ENCODE measurements around the gene PPP1R3E. TPM values are rescaled to one million over a fixed set of nuclear protein-coding genes. Genes with fewer than 3 reads are reported as not detected.

The PPP1R3E gene
- polyA plus RNA-seq, 4 donors: 17.4 to 31.5 (median 25.0) TPM

- DNase-seq (ENCODE audit: low read depth in 4 of 4, low spot score in 3 of 4): no peak
These were observed 50.0 kb downstream of the PPP1R3E start for GRCh38 chr14:23252420-23253333.

- no peak for DNase-seq (ENCODE audit: low read depth in 4 of 4, low spot score in 3 of 4)
These were observed 50.7 kb downstream of the PPP1R3E start for GRCh38 chr14:23252006-23252405.

- DNase-seq (ENCODE audit: low read depth in 4 of 4, low spot score in 3 of 4): no peak
These were observed 52.8 kb downstream of the PPP1R3E start for GRCh38 chr14:23249824-23250223.

GRCh38 chr14:23248601-23249000 lies 54.1 kb downstream of the PPP1R3E start:
- DNase-seq (ENCODE audit: low read depth in 4 of 4, low spot score in 3 of 4): no peak

Other genes starting within 250 kb of the PPP1R3E start
- 10 to 100 TPM; 17.9 to 44.0 (median 29.7) TPM for gene CDH24, start 245.3 kb downstream of the PPP1R3E start, polyA plus RNA-seq (ENCODE audit: insufficient read length in 4 of 4)
- gene ACIN1, start 207.7 kb downstream of the PPP1R3E start, polyA plus RNA-seq (ENCODE audit: insufficient read length in 4 of 4): 100 to 1,000 TPM; 214 to 342 (median 239) TPM
- 10 to 100 TPM; 67.2 to 84.4 (median 75.6) TPM for gene C14orf119, start 207.4 kb downstream of the PPP1R3E start, polyA plus RNA-seq (ENCODE audit: insufficient read length in 4 of 4)
- under 1 TPM in 2 of 4 donors, not detected in 2; 0.05 to 0.11 TPM for gene CIROP, start 197.9 kb downstream of the PPP1R3E start, polyA plus RNA-seq (ENCODE audit: insufficient read length in 4 of 4)
- under 1 TPM in 3 of 4 donors, not detected in 1; 0.16 to 0.50 (median 0.23) TPM for gene CEBPE, start 183.6 kb downstream of the PPP1R3E start, polyA plus RNA-seq (ENCODE audit: insufficient read length in 4 of 4)
- gene SLC7A8, start 119.2 kb downstream of the PPP1R3E start, polyA plus RNA-seq (ENCODE audit: insufficient read length in 4 of 4): 100 to 1,000 TPM in 1 of 4 donors, 10 to 100 TPM in 3; 16.8 to 100 (median 89.4) TPM
- gene RNF212B, start 64.9 kb downstream of the PPP1R3E start, polyA plus RNA-seq (ENCODE audit: insufficient read length in 4 of 4): 1 to 10 TPM in 3 of 4 donors, under 1 TPM in 1; 0.22 to 1.8 (median 1.5) TPM
- 10 to 100 TPM; 11.2 to 28.1 (median 24.8) TPM for gene HOMEZ, start 16.7 kb downstream of the PPP1R3E start, polyA plus RNA-seq (ENCODE audit: insufficient read length in 4 of 4)
- gene BCL2L2, start 4.0 kb upstream of the PPP1R3E start, polyA plus RNA-seq (ENCODE audit: insufficient read length in 4 of 4): 10 to 100 TPM; 34.8 to 44.0 (median 39.3) TPM
- 100 to 1,000 TPM; 157 to 374 (median 252) TPM for gene PABPN1, start 18.6 kb upstream of the PPP1R3E start, polyA plus RNA-seq (ENCODE audit: insufficient read length in 4 of 4)
- 10 to 100 TPM; 56.2 to 72.7 (median 58.1) TPM for gene SLC22A17, start 50.0 kb upstream of the PPP1R3E start, polyA plus RNA-seq (ENCODE audit: insufficient read length in 4 of 4)
- gene EFS, start 62.3 kb upstream of the PPP1R3E start, polyA plus RNA-seq (ENCODE audit: insufficient read length in 4 of 4): 10 to 100 TPM; 35.4 to 66.8 (median 46.1) TPM
- not detected for gene IL25, start 70.0 kb upstream of the PPP1R3E start, polyA plus RNA-seq (ENCODE audit: insufficient read length in 4 of 4)
- 1 to 10 TPM; 2.5 to 4.6 (median 3.4) TPM for gene CMTM5, start 74.2 kb upstream of the PPP1R3E start, polyA plus RNA-seq (ENCODE audit: insufficient read length in 4 of 4)
- under 1 TPM; 0.16 to 0.27 (median 0.17) TPM for gene MYH6, start 105.4 kb upstream of the PPP1R3E start, polyA plus RNA-seq (ENCODE audit: insufficient read length in 4 of 4)
- under 1 TPM; 0.10 to 0.30 (median 0.21) TPM for gene MYH7, start 132.8 kb upstream of the PPP1R3E start, polyA plus RNA-seq (ENCODE audit: insufficient read length in 4 of 4)
- 10 to 100 TPM; 50.3 to 70.5 (median 67.0) TPM for gene NGDN, start 166.8 kb upstream of the PPP1R3E start, polyA plus RNA-seq (ENCODE audit: insufficient read length in 4 of 4)
- 1 to 10 TPM; 2.1 to 9.1 (median 7.8) TPM for gene ZFHX2, start 248.9 kb upstream of the PPP1R3E start, polyA plus RNA-seq (ENCODE audit: insufficient read length in 4 of 4)

Measured in left renal pelvis (tissue), 4 donors.